Activated gamma-delta T cell treated with anti-CD3 and anti-CD28 coated beads, Interleukin-2, amount 50 U/mL, for 16 hours (primary cell): ENCODE data around the gene RBSN.
A peak's percentile ranks its signal among the peaks of the same experiment; 100 is the strongest.
"Not testable (repeated sequence)": the region's sequence is repeated elsewhere in the genome, so short reads cannot be mapped to it uniquely, and the experiment has no call there.

Experiments used
- DNase-seq: peaks from one replicate; pipeline ENCODE4 v3.0.0-alpha.2; 2020; ENCODE audit warnings: low read depth

RBSN gene

GRCh38 chr3:15098503-15099363 lies at the start of gene RBSN:
RBSN (minus strand) TSS chr3:15099148; CDS start chr3:15096120, 3,028 bp downstream.
- DNase-seq, result peak; percentile 91

- DNase-seq, result no peak
These were observed 49.7 kb upstream of the RBSN start for GRCh38 chr3:15148614-15149013.

GRCh38 chr3:15136885-15137284 lies 37.9 kb upstream of the RBSN start:
- DNase-seq, result not testable (repeated sequence)

- not testable (repeated sequence) for DNase-seq
These were observed 36.0 kb upstream of the RBSN start for GRCh38 chr3:15134968-15135367.

- not testable (repeated sequence) for DNase-seq
These were observed 29.5 kb upstream of the RBSN start for GRCh38 chr3:15128403-15128802.

- not testable (repeated sequence) for DNase-seq
These were observed 28.0 kb upstream of the RBSN start for GRCh38 chr3:15126975-15127374.

GRCh38 chr3:15122398-15122797 lies 23.4 kb upstream of the RBSN start:
- DNase-seq, result no peak

- DNase-seq, result no peak
These were observed 23.0 kb upstream of the RBSN start for GRCh38 chr3:15121936-15122335.

- DNase-seq, result no peak
These were observed 22.0 kb upstream of the RBSN start for GRCh38 chr3:15120986-15121385.

GRCh38 chr3:15117011-15117410 lies 18.1 kb upstream of the RBSN start:
- DNase-seq, result no peak

GRCh38 chr3:15116032-15116669 lies 17.2 kb upstream of the RBSN start:
- no peak for DNase-seq

- DNase-seq, result no peak
These were observed 15.8 kb upstream of the RBSN start for GRCh38 chr3:15114466-15115358.

- no peak for DNase-seq
These were observed 14.9 kb upstream of the RBSN start for GRCh38 chr3:15113884-15114283.

- DNase-seq, result no peak
These were observed 14.5 kb upstream of the RBSN start for GRCh38 chr3:15113471-15113870.

- DNase-seq, result no peak
These were observed 13.1 kb upstream of the RBSN start for GRCh38 chr3:15112011-15112410.

- no peak for DNase-seq
These were observed 11.3 kb upstream of the RBSN start for GRCh38 chr3:15110206-15110605.

GRCh38 chr3:15108869-15109268 lies 9.9 kb upstream of the RBSN start:
- no peak for DNase-seq

GRCh38 chr3:15108082-15108545 lies 9.2 kb upstream of the RBSN start:
- DNase-seq, result peak; percentile 60

GRCh38 chr3:15107075-15107947 lies 8.4 kb upstream of the RBSN start:
- DNase-seq, result no peak

- no peak for DNase-seq
These were observed 3.9 kb upstream of the RBSN start for GRCh38 chr3:15102836-15103235.

GRCh38 chr3:15102256-15102655 lies 3.3 kb upstream of the RBSN start:
- DNase-seq, result no peak
